Fibroblast of mammary gland (primary cell): ENCODE data around the gene VWA5B1.

ENCODE experiments used
- DNase-seq: peaks from one replicate; pipeline ENCODE4 v3.0.0-alpha.2; 2010; ENCODE audit warnings: low read depth
- H3K4me3 ChIP-seq: 2 replicates; pipeline ENCODE4 v1.5.1; 2011; ENCODE audit warnings: low read depth, mild to moderate bottlenecking, low read length, moderate library complexity; ENCODE audit not compliant: control insufficient read depth
- TF ChIP-seq, protein P1 (sequence below): conservative IDR thresholded peaks from 2 replicates; pipeline ENCODE4 v1.5.1; 2011; ENCODE audit warnings: low read depth, low read length, inconsistent platforms; ENCODE audit not compliant: control insufficient read depth, insufficient read depth

The VWA5B1 gene

DNA sequence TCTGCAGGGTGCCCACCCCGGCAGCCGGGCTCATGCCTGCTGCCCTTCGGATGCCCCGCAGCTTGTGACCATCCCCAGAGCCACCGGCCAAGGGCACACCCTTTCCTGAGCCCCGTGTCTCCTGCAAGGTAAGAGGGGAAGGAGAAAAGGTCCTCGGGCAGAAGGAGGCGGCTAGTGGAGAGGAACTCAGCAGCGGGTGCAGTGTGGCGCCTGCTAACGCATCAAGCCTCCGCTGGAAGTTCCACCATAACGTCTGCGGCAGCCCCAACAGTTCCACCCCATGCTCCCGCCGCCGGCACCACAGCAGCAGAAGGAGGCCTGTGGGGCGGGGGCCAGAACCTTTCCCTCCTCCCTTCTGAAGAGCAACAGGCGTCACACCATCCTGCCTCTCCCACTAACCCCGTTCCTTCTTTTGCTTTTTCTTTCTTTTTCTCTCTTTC, 990 bp downstream of the VWA5B1 start:
- TF ChIP-seq, protein P1, sequence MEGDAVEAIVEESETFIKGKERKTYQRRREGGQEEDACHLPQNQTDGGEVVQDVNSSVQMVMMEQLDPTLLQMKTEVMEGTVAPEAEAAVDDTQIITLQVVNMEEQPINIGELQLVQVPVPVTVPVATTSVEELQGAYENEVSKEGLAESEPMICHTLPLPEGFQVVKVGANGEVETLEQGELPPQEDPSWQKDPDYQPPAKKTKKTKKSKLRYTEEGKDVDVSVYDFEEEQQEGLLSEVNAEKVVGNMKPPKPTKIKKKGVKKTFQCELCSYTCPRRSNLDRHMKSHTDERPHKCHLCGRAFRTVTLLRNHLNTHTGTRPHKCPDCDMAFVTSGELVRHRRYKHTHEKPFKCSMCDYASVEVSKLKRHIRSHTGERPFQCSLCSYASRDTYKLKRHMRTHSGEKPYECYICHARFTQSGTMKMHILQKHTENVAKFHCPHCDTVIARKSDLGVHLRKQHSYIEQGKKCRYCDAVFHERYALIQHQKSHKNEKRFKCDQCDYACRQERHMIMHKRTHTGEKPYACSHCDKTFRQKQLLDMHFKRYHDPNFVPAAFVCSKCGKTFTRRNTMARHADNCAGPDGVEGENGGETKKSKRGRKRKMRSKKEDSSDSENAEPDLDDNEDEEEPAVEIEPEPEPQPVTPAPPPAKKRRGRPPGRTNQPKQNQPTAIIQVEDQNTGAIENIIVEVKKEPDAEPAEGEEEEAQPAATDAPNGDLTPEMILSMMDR: no peak
- no peak overlapping the region for H3K4me3 ChIP-seq
- no peak for DNase-seq

DNA sequence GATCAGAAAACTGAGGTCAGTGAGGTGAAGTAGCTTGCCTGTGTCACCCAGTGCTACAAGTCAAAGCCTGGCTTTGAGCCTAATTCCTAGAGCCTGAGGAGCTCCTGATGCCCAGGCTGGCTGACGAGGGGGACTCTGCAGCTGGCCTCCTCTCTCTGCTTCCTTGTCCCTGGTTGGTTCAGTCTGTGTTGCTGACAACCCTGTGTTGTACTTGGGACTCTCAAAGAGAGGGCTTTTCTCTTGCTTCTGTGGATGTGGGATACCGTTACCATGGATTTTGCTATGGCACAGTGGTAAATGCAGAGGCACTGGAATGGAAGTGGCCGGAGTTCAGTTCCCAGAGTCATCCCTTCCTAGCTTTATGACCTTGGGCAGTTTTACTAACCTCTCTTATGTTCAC, 8.0 kb downstream of the VWA5B1 start:
- no peak overlapping the region for H3K4me3 ChIP-seq
- TF ChIP-seq, protein P1: no peak
- no peak for DNase-seq

DNA sequence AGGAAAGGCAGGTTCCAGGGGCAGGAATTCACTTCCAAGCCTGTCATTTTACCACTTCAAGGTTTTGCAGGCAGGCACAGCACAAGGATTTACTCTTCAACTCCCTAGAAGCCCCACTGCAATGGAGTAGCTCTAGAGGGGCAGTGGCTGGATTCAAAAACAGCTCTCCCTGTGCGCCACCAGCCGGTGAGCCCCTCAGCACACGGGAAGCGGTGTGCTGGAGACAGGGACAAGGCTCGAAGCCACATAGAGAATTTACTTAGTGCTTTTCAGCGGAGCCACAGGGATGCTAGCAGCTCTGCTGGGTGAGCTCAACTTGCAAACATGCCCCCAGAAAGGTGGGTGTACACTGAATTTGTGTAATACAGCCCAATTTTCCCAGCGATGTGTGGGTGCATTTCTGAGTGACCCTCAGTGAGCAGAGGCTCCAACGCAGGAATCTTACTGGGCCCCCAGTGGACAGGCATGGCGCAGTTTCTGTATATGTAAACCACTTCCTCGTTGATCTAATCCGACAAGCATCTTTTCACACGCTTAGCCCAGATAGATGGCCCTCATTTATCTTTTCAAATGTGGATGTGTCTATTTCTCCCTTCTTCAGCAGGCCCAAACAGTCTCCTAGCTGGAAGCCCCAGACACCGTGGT, 10.9 kb downstream of the VWA5B1 start:
- TF ChIP-seq, protein P1: no peak
- H3K4me3 ChIP-seq: no peak overlapping the region
- DNase-seq: peak; percentile 35

DNA sequence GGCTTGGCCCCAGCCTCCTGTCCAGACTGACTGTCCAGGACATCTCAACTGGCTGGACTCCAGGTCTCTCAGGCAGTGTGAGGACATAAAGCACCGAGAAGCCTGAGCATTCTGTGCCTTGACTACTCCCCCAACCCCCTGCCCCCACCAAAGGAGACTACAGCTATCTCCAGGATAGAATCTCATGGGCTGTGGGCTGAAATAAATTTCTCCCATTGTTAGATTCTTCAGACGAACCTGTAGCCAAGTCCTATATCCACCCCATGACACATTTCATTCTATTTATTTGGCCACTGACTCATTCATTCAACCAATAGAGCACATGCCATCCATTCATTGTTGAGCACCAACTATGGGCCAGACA, 11.4 kb downstream of the VWA5B1 start:
- DNase-seq: peak; percentile 47
- no peak overlapping the region for H3K4me3 ChIP-seq
- TF ChIP-seq, protein P1: no peak

DNA sequence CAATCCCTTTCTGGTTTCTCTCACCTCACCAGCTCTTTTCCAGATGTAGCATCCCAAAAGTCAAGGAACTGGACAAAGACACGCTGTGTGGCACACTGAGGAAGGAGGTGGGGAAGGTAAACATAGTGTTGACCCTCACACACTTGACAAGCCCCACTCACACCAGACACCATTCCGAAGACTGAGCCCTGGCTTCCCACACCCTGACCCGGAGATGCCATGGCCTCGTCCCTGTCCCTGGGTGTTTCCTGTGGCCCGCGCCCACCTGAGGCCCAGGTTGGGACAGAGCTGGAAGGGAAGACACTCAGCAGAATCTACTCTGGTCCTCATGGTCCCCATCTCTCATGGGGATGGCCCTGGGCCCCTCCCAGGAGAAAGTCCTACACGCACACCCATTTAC, 16.4 kb downstream of the VWA5B1 start:
- TF ChIP-seq, protein P1: no peak
- no peak for DNase-seq
- no peak overlapping the region for H3K4me3 ChIP-seq

DNA sequence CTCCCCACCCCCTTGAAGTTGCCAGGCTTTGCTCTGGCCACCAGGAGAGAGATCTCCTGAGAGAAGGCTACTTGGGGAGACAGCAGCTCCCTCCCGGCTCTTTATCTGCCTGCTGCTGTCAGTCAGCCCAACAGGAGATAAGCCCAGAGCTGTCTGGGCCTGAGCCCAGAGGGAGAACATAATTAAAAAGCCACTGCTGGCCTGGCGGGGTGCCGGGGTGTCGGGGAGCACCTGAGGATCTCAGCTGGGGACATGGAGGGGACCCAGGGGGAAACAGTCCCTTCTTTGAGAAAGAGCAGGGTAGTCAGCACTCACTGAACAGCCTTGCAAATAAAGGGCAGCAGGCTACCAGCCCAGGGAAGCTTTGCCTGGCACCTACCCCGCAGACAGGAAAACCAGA, 17.9 kb downstream of the VWA5B1 start:
- no peak for DNase-seq
- H3K4me3 ChIP-seq: no peak overlapping the region
- TF ChIP-seq, protein P1: no peak

DNA sequence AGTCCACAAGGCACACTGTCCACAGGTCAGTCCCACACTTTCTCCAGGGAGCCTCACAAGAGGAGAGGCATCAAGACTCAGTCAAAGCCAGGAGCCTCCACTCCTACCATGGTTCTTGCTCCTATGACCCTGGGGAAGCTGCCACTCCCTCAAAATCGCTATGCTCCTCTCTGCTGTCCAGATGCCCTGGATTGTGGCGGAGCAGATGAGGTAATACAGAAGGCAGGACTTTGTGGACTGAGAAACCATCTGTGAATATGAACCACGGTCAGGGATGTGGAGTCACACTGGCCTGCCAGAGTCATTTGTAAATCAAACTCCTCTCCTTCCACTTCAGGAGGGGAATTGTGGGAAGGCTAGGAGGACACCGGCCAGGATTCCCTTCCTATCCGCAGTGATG, 20.6 kb downstream of the VWA5B1 start:
- H3K4me3 ChIP-seq: no peak overlapping the region
- DNase-seq: peak; percentile 23
- TF ChIP-seq, protein P1: no peak
